ENCODE results near the gene ATP10A. TPM values are rescaled to one million over a fixed set of nuclear protein-coding genes. Genes with fewer than 3 reads are reported as not detected.

The ATP10A gene
- total and polyA plus RNA-seq, 11 donors = 0.53 to 3.3 (median 1.0) TPM

DNA sequence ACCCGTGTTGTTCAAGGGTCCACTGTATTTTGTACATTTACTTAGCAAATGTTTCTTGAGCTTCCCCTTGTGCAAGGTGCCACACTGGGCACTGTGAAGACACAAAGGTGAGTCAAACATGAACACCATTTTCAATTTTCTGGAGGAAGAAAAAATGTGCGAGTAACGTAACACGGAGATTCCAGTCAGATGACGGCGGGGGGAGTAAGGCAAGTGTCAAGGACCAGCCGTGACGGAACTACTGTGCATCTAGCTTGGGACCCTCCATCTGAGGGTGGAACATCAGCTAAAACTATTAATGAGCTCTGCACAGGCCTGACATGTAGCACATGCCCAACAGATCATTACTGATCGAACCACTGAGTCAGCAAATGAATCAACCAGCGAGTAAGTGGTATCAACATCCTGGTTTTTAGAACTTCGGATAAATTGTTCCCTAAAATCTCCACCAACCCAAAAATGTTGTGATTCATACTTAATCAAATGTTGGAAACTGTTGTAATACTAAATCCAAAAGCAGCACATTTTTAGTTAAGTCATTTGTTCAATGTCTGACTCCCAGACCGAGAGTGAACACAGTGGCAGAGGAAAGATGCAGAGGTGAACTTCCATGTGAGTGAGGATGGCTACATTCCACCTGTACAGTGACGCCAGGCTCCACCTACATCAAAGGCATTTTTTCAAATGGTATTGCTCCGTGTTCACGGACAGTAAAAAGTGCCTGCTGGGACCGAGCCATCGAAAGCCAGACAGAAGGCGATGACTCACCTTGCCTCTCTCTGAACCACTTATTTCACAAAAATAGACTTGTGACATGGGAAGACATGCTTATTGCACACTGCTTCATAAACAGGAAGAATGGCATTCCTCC is 172.2 kb downstream of the ATP10A start:
- intact Hi-C loops (cut with DNase I) = loop anchor here in 9 of 10 donors (2.0 to 10.0 kb wide), 5 partner anchors 182 to 1174 kb away; partner anchors contain the start of gene GABRA5 (in 4 of the 9)
- H3K27me3 ChIP-seq = no peaks in the 10 kb centered on the region
- ATAC-seq (peak in 1 of 4 donors; percentile 49), DNase-seq (no peak)
- no peaks in the 10 kb centered on the region for H3K9me3 ChIP-seq
- TF ChIP-seq, protein P1, sequence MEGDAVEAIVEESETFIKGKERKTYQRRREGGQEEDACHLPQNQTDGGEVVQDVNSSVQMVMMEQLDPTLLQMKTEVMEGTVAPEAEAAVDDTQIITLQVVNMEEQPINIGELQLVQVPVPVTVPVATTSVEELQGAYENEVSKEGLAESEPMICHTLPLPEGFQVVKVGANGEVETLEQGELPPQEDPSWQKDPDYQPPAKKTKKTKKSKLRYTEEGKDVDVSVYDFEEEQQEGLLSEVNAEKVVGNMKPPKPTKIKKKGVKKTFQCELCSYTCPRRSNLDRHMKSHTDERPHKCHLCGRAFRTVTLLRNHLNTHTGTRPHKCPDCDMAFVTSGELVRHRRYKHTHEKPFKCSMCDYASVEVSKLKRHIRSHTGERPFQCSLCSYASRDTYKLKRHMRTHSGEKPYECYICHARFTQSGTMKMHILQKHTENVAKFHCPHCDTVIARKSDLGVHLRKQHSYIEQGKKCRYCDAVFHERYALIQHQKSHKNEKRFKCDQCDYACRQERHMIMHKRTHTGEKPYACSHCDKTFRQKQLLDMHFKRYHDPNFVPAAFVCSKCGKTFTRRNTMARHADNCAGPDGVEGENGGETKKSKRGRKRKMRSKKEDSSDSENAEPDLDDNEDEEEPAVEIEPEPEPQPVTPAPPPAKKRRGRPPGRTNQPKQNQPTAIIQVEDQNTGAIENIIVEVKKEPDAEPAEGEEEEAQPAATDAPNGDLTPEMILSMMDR (IDR thresholded peaks at IDR 0.05) = no peak
- TF ChIP-seq POLR2A (IDR thresholded peaks at IDR 0.05) = no peak
- no peak overlapping the region for H3K4me3 ChIP-seq
- H3K4me1 ChIP-seq = peaks cover 0 to 10% (median 0%) of the 10 kb centered on the region in 12 donors
- WGBS, 4 donors = 80 to 86% (median 81%) methylated on average over 18 of the region's 18 CpGs
- no peak overlapping the region for H3K27ac ChIP-seq
- peaks cover 0 to 16% (median 0%) of the 10 kb centered on the region in 9 donors for H3K36me3 ChIP-seq

- Histone ChIP-seq H3K9me3 (no peaks in the 10 kb centered on the region), H3K36me3 (peaks cover 0 to 13% (median 0%) of the 10 kb centered on the region in 9 donors), H3K4me1 (peaks cover 0 to 10% (median 0%) of the 10 kb centered on the region in 12 donors), H3K27ac (no peak overlapping the region), H3K4me3 (no peak overlapping the region), H3K27me3 (no peaks in the 10 kb centered on the region)
- DNase-seq = no peak
- no peak for ATAC-seq
- intact Hi-C loops (cut with DNase I) = loop anchor here in 2 of 10 donors (10.0 kb wide), 2 partner anchors 125 to 155 kb away; no protein-coding TSS in a partner anchor
- WGBS, 4 donors = 69 to 90% (median 83%) methylated on average over 4 of the region's 4 CpGs
- TF ChIP-seq, protein P1 (IDR thresholded peaks at IDR 0.05) = peak in 1 of 12 donors; percentile 8
- TF ChIP-seq POLR2A (IDR thresholded peaks at IDR 0.05) = no peak
Measured at GRCh38 chr15:25689592-25689991, 173.5 kb downstream of the ATP10A start.

GRCh38 chr15:25688166-25688565 is 175.0 kb downstream of the ATP10A start:
- Histone ChIP-seq H3K9me3 (peaks cover 0 to 4% (median 0%) of the 10 kb centered on the region in 12 donors), H3K4me1 (peaks cover 0 to 23% (median 6%) of the 10 kb centered on the region in 12 donors), H3K27me3 (no peaks in the 10 kb centered on the region), H3K4me3 (no peak overlapping the region), H3K36me3 (peaks cover 0 to 1% (median 0%) of the 10 kb centered on the region in 9 donors), H3K27ac (no peak overlapping the region)
- no peak for DNase-seq
- no peak for TF ChIP-seq POLR2A (IDR thresholded peaks at IDR 0.05)
- TF ChIP-seq, protein P1 (IDR thresholded peaks at IDR 0.05) = no peak
- intact Hi-C loops (cut with DNase I) = loop anchor here in 2 of 10 donors (10.0 kb wide), 2 partner anchors 123 to 153 kb away; no protein-coding TSS in a partner anchor
- no peak for ATAC-seq
- 81 to 94% (median 88%) methylated on average over 9 of the region's 9 CpGs for WGBS, 4 donors

DNA sequence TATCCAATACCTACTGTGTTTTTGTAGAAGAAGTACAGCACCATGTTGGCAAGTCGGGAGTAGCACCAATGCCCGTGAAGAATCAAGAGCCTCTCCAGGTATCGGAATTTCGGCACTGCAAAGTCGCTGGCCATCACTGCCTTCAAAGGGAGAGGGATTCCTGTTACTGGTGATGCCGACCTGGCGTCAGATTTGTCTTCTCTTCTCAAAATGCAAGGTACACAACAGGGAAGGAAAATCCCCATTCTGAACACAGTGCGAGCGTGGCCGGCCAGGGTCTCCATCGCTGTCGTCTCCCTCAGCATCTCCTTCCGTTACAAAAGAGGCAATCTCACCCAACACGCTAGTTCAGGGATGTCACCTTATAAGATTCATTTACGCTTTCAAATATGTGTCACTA is 175.4 kb downstream of the ATP10A start:
- no peak overlapping the region for H3K4me3 ChIP-seq
- no peaks in the 10 kb centered on the region for H3K36me3 ChIP-seq
- TF ChIP-seq, protein P1 (IDR thresholded peaks at IDR 0.05) = no peak
- no peak for TF ChIP-seq POLR2A (IDR thresholded peaks at IDR 0.05)
- ATAC-seq (no peak), DNase-seq (no peak)
- H3K9me3 ChIP-seq = peaks cover 0 to 4% (median 0%) of the 10 kb centered on the region in 12 donors
- no peaks in the 10 kb centered on the region for H3K27me3 ChIP-seq
- H3K4me1 ChIP-seq = peaks cover 0 to 28% (median 10%) of the 10 kb centered on the region in 12 donors
- WGBS, 4 donors = 91 to 96% (median 93%) methylated on average over 15 of the region's 15 CpGs
- H3K27ac ChIP-seq = no peak overlapping the region
- intact Hi-C loops (cut with DNase I) = loop anchor here in 2 of 10 donors (10.0 kb wide), 2 partner anchors 123 to 153 kb away; no protein-coding TSS in a partner anchor

Data from heart left ventricle (tissue), 16 donors.